Activated T-helper 9 cell treated with anti-CD3 and anti-CD28 coated beads, Interleukin-2, amount 50 U/mL, for 16 hours (primary cell): ENCODE results near the gene ISCU.
"Not testable (repeated sequence)": the region's sequence is repeated elsewhere in the genome, so short reads cannot be mapped to it uniquely, and the experiment has no call there.

ENCODE experiments used
- DNase-seq: peaks from one replicate; pipeline ENCODE4 v3.0.0-alpha.2; 2020; ENCODE audit warnings: low read depth

The ISCU gene

GRCh38 chr12:108570743-108571608 lies 8.6 kb downstream of the ISCU start:
- DNase-seq: no peak

DNA sequence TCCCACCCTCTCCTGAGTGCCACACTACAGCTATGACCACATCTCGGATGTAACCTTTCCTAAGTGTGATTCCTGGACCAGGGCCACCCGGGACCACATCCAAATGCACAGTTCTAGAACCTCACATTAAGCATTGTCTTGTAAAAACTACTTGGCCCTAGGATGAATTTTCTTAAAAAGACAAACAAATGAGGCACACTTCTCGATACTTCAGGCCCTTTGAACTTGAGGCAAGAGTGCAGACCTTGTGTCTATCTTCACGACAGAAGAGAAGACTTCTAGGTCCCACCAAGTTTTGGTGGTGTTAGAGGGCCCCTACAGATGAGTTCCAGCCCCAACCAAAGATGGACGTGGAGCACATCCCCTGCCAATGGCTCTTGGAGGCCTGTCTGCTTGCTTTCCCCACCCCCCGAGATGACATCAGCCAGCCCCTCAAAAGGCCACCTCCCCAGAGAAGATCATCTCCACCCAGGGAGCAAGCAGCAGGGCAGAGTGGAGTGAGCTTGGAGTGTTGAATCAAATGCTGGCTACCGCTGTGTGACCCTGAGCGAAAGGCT lies 9.3 kb downstream of the ISCU start:
- no peak for DNase-seq

- no peak for DNase-seq
Observed at GRCh38 chr12:108572166-108572790, 9.9 kb downstream of the ISCU start.

DNA sequence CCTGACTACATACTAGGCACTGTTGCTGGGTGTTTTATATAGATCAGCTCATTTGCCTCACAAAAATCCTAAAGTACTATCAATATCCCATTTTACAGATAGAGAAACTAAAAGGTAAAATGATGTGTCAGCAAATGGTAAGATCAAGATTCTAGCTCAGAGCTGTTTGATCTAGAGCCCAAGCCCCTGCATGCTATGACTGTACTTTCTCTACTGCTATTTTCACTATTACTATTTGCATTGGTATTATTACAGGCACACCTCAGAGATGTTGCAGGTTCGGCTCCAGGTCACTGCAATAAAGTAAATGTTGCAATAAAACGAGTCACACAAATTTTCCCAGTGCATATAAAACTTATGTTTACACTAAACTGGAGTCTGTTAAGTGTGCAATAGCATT lies 10.9 kb downstream of the ISCU start:
- no peak for DNase-seq

DNA sequence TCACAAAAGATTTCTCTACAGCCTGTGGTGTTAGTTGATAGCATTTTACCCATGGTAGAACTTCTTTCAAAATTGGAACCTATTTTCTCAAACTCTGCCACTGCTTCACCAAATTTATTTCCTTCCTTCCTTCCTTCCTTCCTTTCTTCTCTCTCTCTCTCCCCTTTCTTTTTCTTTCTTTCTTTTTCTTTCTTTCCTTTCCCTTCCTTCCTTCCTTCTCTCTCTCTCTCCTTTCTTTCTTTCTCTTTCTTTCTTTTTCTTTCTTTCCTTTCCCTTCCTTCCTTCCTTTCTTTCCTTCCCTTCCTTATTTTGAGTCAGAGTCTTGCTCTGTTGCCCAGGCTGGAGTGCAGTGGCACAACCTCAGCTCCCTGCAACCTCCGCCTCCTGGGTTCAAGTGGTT lies 11.9 kb downstream of the ISCU start:
- DNase-seq: not testable (repeated sequence)

DNA sequence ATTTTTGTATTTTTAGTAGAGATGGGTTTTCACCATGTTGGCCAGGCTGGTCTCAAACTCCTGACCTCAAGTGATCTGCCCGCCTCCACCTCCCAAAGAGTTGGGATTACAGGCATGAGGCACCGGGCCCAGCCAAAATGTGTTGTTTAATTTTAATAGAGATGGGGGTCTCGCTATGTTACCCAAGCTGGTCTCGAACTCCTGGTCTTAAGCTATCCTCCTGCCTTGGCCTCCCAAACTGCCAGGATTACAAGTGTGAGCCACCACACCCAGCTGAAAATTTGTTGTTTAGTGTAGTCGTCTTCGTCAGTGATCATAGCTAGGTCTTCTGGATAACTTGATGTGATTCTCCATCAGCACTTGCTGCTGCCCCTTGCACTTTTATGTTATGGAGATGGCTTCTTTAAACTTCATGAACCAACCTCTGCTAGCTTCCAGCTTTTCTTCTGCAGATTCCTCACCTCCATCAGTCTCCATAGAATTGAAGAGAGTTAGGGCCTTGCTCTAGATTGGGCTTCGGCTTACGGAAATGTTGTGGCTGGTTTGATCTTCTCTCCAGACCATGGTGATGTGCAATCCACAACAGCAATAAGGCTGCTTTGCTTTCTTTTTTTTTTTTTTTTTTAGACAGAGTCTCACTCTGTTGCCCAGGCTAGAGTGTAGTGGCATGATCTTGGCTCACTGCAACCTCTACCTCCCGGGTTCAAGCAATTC lies 13.0 kb downstream of the ISCU start:
- no peak for DNase-seq

- no peak for DNase-seq
Observed at GRCh38 chr12:108576660-108577234, 14.4 kb downstream of the ISCU start.

GRCh38 chr12:108577458-108577857 lies 15.1 kb downstream of the ISCU start:
- DNase-seq: no peak

GRCh38 chr12:108578264-108578663 lies 15.9 kb downstream of the ISCU start:
- no peak for DNase-seq

- no peak for DNase-seq
Observed at GRCh38 chr12:108578813-108579212, 16.4 kb downstream of the ISCU start.

GRCh38 chr12:108580531-108580930 lies 18.1 kb downstream of the ISCU start:
- DNase-seq: no peak

DNA sequence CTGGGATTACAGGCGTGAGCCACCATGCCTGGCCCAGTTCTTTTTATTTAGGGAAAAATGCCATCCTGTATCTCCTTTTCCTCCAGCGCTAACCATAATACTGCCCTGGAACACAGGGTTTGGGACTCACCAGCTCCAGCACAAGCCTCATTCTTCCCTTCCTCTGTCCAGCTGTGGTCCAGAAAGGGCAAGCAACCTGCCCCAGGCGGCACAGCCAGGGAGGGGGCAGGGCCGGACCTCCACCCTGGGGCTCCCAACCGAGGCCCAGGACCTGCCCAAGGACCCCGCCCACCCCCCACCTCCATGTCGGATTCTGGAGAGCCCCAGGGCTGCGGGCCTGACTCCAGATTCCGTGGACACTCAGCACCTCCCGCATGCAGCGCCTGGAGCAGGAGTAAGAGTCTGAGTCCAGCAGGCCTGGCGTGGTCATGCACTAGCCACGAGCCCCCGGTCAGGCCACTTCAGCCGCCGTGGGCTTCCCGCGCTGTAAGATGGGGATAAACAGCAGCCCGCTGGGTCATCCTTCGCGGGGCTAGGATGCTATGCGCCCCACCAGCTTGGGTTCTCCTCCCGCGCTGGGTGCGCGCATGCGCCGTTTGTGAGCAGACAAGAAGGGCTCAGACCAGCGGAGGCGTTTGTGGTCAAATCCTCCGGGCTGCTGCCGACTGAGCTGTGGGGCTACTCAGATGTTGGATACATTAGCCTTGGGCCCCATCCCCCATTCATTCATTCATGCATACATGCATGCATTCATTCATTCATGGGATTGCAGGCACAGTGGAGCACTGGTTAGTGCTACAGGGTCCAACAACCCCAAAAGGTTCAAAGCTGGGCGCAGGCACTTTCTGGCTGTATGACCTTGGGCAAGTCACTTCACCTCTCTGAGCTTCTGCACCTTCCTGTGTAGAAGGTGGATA lies 19.2 kb downstream of the ISCU start:
- no peak for DNase-seq

GRCh38 chr12:108582509-108582908 lies 20.1 kb downstream of the ISCU start:
- DNase-seq: no peak

GRCh38 chr12:108582978-108583770 lies 20.8 kb downstream of the ISCU start:
- no peak for DNase-seq

DNA sequence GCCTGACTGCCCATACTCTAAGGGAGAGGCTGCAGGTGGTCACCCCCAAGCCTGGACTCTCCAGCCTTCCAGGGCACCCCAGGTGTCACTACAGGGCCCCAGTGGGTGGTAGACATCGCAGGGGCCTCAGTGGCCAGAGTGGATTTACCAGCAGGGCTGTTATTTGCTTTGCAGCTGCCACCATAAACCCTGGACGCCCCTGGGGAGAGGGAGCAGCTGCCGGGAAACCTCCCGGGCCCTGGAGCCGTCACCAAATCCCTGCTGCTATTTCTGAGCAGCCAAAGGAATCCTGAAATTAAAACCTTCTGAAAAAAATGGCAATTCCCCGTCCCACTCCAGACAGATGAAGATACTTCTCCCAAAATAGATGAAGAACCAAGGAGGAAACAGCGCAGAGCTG lies 21.6 kb downstream of the ISCU start:
- no peak for DNase-seq

DNA sequence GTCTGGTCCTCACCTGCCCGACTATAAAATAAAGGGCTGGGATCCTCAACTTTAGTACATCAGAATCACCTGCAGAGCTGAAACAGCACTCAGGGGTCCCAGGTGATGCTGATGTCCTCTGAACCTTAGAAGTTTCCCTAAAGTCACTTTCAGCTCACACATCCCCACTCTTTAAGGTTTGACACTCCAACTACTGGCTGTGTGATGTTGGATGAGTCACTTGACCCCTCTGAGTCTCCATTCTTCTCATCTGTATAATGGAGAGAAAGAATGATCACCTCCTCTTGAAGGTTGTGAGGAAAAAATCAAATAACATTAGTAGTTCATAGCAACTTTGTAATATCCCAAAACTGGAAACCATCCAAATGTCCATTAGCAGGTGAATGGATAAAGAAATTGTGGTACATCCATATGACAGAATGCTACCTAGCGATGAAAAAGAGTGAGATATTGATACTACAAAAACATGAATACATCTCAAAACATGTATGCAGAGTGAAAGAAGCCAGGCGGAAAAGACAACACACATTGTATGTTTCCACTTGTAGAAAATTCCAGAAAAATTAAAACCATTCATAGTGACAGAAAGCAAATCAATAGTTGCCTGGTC lies 22.2 kb downstream of the ISCU start:
- no peak for DNase-seq

- no peak for DNase-seq
Observed at GRCh38 chr12:108585864-108586263, 23.5 kb downstream of the ISCU start.

GRCh38 chr12:108586306-108586705 lies 23.9 kb downstream of the ISCU start:
- no peak for DNase-seq

GRCh38 chr12:108587826-108588225 lies 25.4 kb downstream of the ISCU start:
- no peak for DNase-seq
